ENCODE results near the gene HSFX3. TPM values are rescaled to one million over a fixed set of nuclear protein-coding genes. Genes with fewer than 3 reads are reported as not detected.

The HSFX3 gene
- total RNA-seq, 4 donors from 2014 or later = not detected

DNA sequence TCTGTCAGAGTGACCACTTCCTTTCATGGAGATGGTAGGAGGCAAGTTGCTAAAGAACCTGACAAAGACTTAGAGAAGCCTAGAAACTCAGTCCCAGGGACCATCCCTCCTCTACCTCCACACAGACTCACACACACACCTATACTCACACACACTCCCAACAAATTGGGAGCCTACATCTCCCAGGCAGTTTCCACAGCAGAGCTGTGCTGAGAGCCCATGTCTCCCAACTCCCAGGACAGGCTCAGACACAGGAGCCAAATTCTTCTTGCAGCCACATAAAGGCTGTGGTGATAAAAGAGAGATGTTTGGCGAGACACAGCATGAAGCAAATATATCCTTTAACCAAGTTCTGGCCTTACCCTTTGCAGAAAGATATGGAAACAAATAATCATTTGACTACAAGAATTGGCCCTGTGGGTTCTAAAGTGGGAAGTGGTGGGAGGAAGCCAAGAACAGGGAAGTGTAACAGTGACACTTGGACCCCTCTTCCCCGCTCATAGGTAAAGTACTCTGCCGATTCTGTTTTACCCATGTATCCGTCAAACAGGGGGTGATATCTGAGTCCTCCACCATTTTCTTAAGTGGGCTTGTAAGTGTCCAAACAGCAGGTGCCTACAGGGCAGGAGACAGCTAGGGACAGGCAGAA lies 33.6 kb downstream of the HSFX3 start:
- 20 to 69% methylated on average over 4 of the region's 4 CpGs for WGBS, 2 donors
- DNase-seq = no peak
- intact Hi-C loops (cut with DNase I) = no loop called here
- Histone ChIP-seq H3K4me3 (no peak overlapping the region), H3K36me3 (no peaks in the 10 kb centered on the region), H3K27ac (no peak overlapping the region), H3K27me3 (no peaks in the 10 kb centered on the region), H3K9me3 (no peaks in the 10 kb centered on the region), H3K4me1 (peaks cover 0 to 33% (median 3%) of the 10 kb centered on the region in 3 donors)
- TF ChIP-seq POLR2A (IDR thresholded peaks at IDR 0.05) = no peak
- TF ChIP-seq, protein P1, sequence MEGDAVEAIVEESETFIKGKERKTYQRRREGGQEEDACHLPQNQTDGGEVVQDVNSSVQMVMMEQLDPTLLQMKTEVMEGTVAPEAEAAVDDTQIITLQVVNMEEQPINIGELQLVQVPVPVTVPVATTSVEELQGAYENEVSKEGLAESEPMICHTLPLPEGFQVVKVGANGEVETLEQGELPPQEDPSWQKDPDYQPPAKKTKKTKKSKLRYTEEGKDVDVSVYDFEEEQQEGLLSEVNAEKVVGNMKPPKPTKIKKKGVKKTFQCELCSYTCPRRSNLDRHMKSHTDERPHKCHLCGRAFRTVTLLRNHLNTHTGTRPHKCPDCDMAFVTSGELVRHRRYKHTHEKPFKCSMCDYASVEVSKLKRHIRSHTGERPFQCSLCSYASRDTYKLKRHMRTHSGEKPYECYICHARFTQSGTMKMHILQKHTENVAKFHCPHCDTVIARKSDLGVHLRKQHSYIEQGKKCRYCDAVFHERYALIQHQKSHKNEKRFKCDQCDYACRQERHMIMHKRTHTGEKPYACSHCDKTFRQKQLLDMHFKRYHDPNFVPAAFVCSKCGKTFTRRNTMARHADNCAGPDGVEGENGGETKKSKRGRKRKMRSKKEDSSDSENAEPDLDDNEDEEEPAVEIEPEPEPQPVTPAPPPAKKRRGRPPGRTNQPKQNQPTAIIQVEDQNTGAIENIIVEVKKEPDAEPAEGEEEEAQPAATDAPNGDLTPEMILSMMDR (IDR thresholded peaks at IDR 0.05) = no peak

DNA sequence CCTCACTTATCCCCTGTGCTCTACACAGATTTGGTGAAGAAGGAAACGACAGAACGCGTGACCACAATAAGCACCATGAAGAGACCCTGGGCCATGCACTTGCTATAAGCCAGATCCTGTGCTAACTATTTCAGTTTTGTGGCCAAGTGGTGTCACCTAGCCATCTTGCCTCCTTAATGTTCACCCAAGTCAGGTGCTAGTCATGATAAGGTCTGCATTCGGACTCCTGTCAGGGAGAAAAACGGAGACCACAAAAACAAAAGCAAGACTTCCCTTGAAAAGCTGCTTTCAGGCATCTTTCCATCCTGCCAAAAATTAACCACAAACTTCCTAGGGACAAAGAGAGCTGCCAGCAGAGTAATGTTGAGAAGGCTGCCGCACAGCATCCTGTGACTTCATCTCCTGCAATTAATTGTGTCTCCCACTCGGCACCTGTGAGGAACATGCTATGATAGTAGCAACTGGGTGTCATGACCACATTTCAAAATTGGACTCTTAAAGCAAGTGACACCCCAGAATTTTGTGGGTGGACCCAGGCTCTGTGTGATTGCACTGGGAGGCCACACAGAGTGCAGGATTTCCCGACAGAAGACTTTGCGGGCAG lies 35.8 kb downstream of the HSFX3 start:
- Histone ChIP-seq H3K4me1 (peaks cover 0 to 46% (median 3%) of the 10 kb centered on the region in 3 donors), H3K36me3 (no peaks in the 10 kb centered on the region), H3K27me3 (no peaks in the 10 kb centered on the region), H3K4me3 (no peak overlapping the region), H3K27ac (no peak overlapping the region), H3K9me3 (no peaks in the 10 kb centered on the region)
- no peak for DNase-seq
- intact Hi-C loops (cut with DNase I) = no loop called here
- 60 to 62% methylated on average over 6 to 8 of the region's 9 CpGs for WGBS, 2 donors
- TF ChIP-seq POLR2A (IDR thresholded peaks at IDR 0.05) = no peak
- TF ChIP-seq, protein P1 (IDR thresholded peaks at IDR 0.05) = no peak

DNA sequence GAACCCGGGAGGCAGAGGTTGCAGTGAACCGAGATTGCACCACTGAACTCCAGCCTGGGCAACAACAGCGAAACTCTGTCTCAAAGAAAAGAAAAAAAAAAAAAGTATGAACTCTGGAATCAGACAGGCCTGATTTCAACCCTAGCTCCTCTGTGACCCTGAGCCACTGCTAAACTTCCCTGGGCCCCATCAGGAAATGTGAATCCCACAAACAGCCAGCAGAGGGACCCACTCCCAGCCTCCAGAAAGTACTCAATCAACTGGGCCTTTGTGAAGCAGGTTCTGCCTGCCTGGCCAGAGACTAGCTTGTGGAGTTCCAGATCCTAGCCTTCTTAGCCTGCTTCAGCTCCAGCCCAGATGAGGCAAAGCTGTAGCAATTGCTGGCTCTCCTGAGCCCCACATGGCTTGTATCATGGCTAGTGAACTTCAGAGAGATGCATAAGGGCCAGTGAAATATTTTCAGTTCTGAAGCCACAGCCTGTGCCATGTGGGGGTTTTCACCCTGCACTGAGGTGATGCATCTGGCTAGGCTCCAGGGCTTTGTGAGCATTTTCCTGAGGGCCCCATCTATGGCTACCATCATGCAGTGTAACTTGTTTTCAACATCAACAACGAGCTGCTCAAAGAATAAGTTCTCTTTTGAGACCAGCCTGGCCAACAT lies 37.4 kb downstream of the HSFX3 start:
- no peak for TF ChIP-seq POLR2A (IDR thresholded peaks at IDR 0.05)
- TF ChIP-seq, protein P1 (IDR thresholded peaks at IDR 0.05) = peak in 5 of 6 experiments; percentile 48 to 69 (median 55)
- Histone ChIP-seq H3K27ac (peak overlapping the region in 3 of 4 donors; percentile 61 to 80 (median 78)), H3K4me3 (no peak overlapping the region), H3K36me3 (no peaks in the 10 kb centered on the region), H3K9me3 (no peaks in the 10 kb centered on the region), H3K27me3 (no peaks in the 10 kb centered on the region), H3K4me1 (peaks cover 0 to 40% (median 3%) of the 10 kb centered on the region in 3 donors)
- DNase-seq = no peak
- intact Hi-C loops (cut with DNase I) = no loop called here
- 66% methylated on average over 4 of the region's 4 CpGs; no CpG with 5 or more reads in 1 of the 2 donors for WGBS, 2 donors

DNA sequence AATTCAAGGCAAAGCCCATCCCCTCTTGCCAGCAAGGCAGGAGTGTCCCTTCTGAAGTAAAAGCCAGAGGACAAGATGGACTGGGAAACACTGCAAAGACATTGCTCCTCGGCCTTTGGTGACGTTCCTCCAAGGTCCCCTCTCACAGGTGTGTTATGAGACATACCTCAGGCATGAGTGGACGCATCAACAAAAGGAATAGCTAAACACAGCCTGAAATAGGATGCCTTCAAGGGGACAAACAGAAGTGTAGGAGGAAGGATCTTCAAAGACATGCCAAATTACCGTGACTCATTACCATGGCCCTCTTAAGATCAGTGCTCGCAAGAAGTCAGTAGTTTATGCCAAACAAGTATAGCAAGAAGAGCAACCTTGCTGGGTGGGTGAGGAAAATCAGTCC lies 38.6 kb downstream of the HSFX3 start:
- H3K4me3 ChIP-seq = no peak overlapping the region
- no peaks in the 10 kb centered on the region for H3K9me3 ChIP-seq
- peaks cover 0 to 40% (median 3%) of the 10 kb centered on the region in 3 donors for H3K4me1 ChIP-seq
- intact Hi-C loops (cut with DNase I) = no loop called here
- DNase-seq = no peak
- H3K27ac ChIP-seq = peak overlapping the region in 3 of 4 donors; percentile 61 to 80 (median 69)
- H3K27me3 ChIP-seq = no peaks in the 10 kb centered on the region
- no peak for TF ChIP-seq POLR2A (IDR thresholded peaks at IDR 0.05)
- TF ChIP-seq, protein P1 (IDR thresholded peaks at IDR 0.05) = no peak
- WGBS, 2 donors = 60 to 79% methylated on average over 2 to 3 of the region's 5 CpGs
- no peaks in the 10 kb centered on the region for H3K36me3 ChIP-seq

DNA sequence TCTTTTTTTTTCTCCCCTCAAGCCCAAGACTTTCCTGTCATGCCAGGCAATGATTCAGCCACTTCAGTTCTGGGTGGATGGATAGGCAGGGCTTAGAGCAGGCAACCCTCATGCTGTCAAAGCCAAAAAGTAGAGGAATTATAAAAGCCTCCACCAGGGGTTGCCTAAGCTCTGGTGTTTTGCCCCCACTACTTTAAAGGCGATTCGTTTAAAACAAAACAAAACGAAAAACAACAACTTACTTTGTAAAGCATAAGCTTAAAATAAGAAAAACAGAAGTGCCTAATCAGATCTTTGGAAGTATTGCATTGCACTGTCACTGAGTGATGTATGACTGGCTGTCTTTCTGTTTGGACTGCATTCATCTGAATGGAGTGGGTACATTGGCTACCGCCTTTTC lies 39.3 kb downstream of the HSFX3 start:
- H3K4me1 ChIP-seq = peaks cover 0 to 45% (median 3%) of the 10 kb centered on the region in 3 donors
- intact Hi-C loops (cut with DNase I) = no loop called here
- no peaks in the 10 kb centered on the region for H3K9me3 ChIP-seq
- no peak overlapping the region for H3K4me3 ChIP-seq
- no peak for DNase-seq
- H3K27ac ChIP-seq = peak overlapping the region in 2 of 4 donors; percentile 69 to 80
- no peaks in the 10 kb centered on the region for H3K36me3 ChIP-seq
- no peak for TF ChIP-seq POLR2A (IDR thresholded peaks at IDR 0.05)
- TF ChIP-seq, protein P1 (IDR thresholded peaks at IDR 0.05) = peak in 1 of 6 experiments; percentile 43
- no peaks in the 10 kb centered on the region for H3K27me3 ChIP-seq
- WGBS, 2 donors = 10 to 25% methylated on average over 2 to 4 of the region's 4 CpGs

Measured in esophagus squamous epithelium (tissue), 5 donors.